Fibroblast of lung (primary cell): ENCODE measurements around the gene DLG2.

Source experiments
- CTCF ChIP-seq, 2 donors: IDR thresholded peaks in 1 of 2; conservative IDR thresholded peaks in 1 of 2; 1 replicate in 1 of 2; 2 replicates in 1 of 2; pipeline ENCODE4 v1.5.1; 2011 to 2012; ENCODE audit warnings: low read length in 2 of 2, control low read depth in 1 of 2, inconsistent platforms in 1 of 2, low read depth in 1 of 2, mild to moderate bottlenecking in 1 of 2
- EZH2 ChIP-seq: IDR thresholded peaks from 2 replicates; pipeline ENCODE4 v1.5.1; 2012; ENCODE audit warnings: low read length, control low read depth, mild to moderate bottlenecking; ENCODE audit errors: missing control alignments

GRCh38 chr11:83480251-83480650 is 2146.9 kb downstream of the DLG2 start:
- TF ChIP-seq CTCF (conservative IDR thresholded peaks at IDR 0.05 in 1 of 2, IDR thresholded peaks at IDR 0.05 in 1 of 2; ENCODE audit: low read depth in 1 of 2, low read length in 2 of 2) (no peak), EZH2 (no peak)
